PC-3 (cell line): Measurements from ENCODE around the gene CDH13.

Source experiments
- CTCF ChIP-seq: fragments of 300-600 bp; sonication (generic); conservative IDR thresholded peaks from 2 replicates; pipeline ENCODE4 v1.5.1; 2017; ENCODE audit warnings: antibody characterized with exemption, low read depth, mild to moderate bottlenecking, low read length
- EZH2 ChIP-seq: fragments of 300-600 bp; sonication (generic); IDR thresholded peaks from one replicate; pipeline ENCODE4 v1.6.1; 2017; ENCODE audit warnings: antibody characterized with exemption, mild to moderate bottlenecking, low read length; ENCODE audit not compliant: unreplicated experiment
- EZH2phosphoT487 ChIP-seq: fragments of 300-600 bp; sonication (generic); IDR thresholded peaks from 2 replicates; pipeline ENCODE4 v1.6.1; 2018; ENCODE audit warnings: mild to moderate bottlenecking, antibody characterized with exemption, low read length, borderline replicate concordance

GRCh38 chr16:83402967-83403366 lies 776.2 kb downstream of the CDH13 start:
- TF ChIP-seq CTCF, result no peak
- no peak for TF ChIP-seq EZH2phosphoT487
- TF ChIP-seq EZH2, result no peak
